ENCODE results near the gene ZNF256. TPM values are rescaled to one million over a fixed set of nuclear protein-coding genes. Genes with fewer than 3 reads are reported as not detected.

The ZNF256 gene
- total RNA-seq (5.1 and 6.3 TPM in 2 replicates), polyA plus RNA-seq (3.0 and 3.7 TPM in 2 replicates), polyA minus RNA-seq (ENCODE audit: low replicate concordance) (0.44 and 3.9 TPM in 2 replicates)
- polyA plus RNA-seq (2012) = 2.1 and 2.3 TPM in 2 replicates

- no peaks in the 10 kb centered on the region for H3K36me3 ChIP-seq (ENCODE audit: control insufficient read depth, insufficient read depth, low read length)
- H3K79me2 ChIP-seq (ENCODE audit: control insufficient read depth, insufficient read depth, low read length) = peaks cover 23% of the 10 kb centered on the region
- no peaks in the 10 kb centered on the region for H3K9me3 ChIP-seq (ENCODE audit: control insufficient read depth, insufficient read depth, low read depth, low read length)
- peak; percentile 96 for DNase-seq (ENCODE audit: low read depth in 2 of 2)
- peak within 1 kb of the TSS; percentile 84 for H3K27ac ChIP-seq (ENCODE audit: insufficient read depth, low read length)
- peak within 1 kb of the TSS; percentile 93 for H3K4me2 ChIP-seq (ENCODE audit: extremely low read depth, insufficient read depth, low read length)
- H3K4me1 ChIP-seq (ENCODE audit: control insufficient read depth, extremely low read depth, insufficient read depth, low read length) = no peaks in the 10 kb centered on the region
- peak within 1 kb of the TSS; percentile 94 for H2AFZ ChIP-seq (ENCODE audit: low read length)
- peak within 1 kb of the TSS; percentile 88 to 90 (median 88) for H3K4me3 ChIP-seq (replicated peaks in 1 of 4; ENCODE audit: control extremely low read depth in 1 of 4, insufficient read depth in 1 of 4, low read depth in 3 of 4, low read length in 4 of 4)
- no peaks in the 10 kb centered on the region for H3K27me3 ChIP-seq (ENCODE audit: control insufficient read depth, insufficient read depth, low read length)
- no peaks in the 10 kb centered on the region for H4K20me1 ChIP-seq (ENCODE audit: control insufficient read depth, extremely low read depth, insufficient read depth, low read length)
- TF ChIP-seq CTCF (conservative IDR thresholded peaks at IDR 0.05 in 1 of 2, IDR thresholded peaks at IDR 0.05 in 1 of 2; ENCODE audit: low read depth in 1 of 2, low read length in 2 of 2) (peak; percentile 40 to 59), EZH2 (IDR thresholded peaks at IDR 0.05; ENCODE audit: low read length, missing control alignments) (no peak)
- peak within 1 kb of the TSS; percentile 86 for H3K9ac ChIP-seq (ENCODE audit: insufficient read depth, low read length)
These were observed at the start of gene ZNF256 for GRCh38 chr19:57947419-57948134. Gene ZNF256, minus strand, starts transcription at chr19:57947706. Its CDS starts 232 bp downstream, at chr19:57947474.

- DNase-seq (ENCODE audit: low read depth in 2 of 2) = no peak
- H3K4me1 ChIP-seq (ENCODE audit: control insufficient read depth, extremely low read depth, insufficient read depth, low read length) = no peaks in the 10 kb centered on the region
- TF ChIP-seq CTCF (conservative IDR thresholded peaks at IDR 0.05 in 1 of 2, IDR thresholded peaks at IDR 0.05 in 1 of 2; ENCODE audit: low read depth in 1 of 2, low read length in 2 of 2) = no peak
- TF ChIP-seq EZH2 (IDR thresholded peaks at IDR 0.05; ENCODE audit: low read length, missing control alignments) = no peak
- H3K36me3 ChIP-seq (ENCODE audit: control insufficient read depth, insufficient read depth, low read length) = peaks cover 8% of the 10 kb centered on the region
- H3K4me2 ChIP-seq (ENCODE audit: extremely low read depth, insufficient read depth, low read length) = no peak overlapping the region
- H2AFZ ChIP-seq (ENCODE audit: low read length) = no peak overlapping the region
- H3K79me2 ChIP-seq (ENCODE audit: control insufficient read depth, insufficient read depth, low read length) = no peaks in the 10 kb centered on the region
- no peaks in the 10 kb centered on the region for H4K20me1 ChIP-seq (ENCODE audit: control insufficient read depth, extremely low read depth, insufficient read depth, low read length)
- H3K27ac ChIP-seq (ENCODE audit: insufficient read depth, low read length) = no peak overlapping the region
- H3K4me3 ChIP-seq (replicated peaks in 1 of 4; ENCODE audit: control extremely low read depth in 1 of 4, insufficient read depth in 1 of 4, low read depth in 3 of 4, low read length in 4 of 4) = no peak overlapping the region
- peaks cover 3% of the 10 kb centered on the region for H3K9me3 ChIP-seq (ENCODE audit: control insufficient read depth, insufficient read depth, low read depth, low read length)
- no peak overlapping the region for H3K9ac ChIP-seq (ENCODE audit: insufficient read depth, low read length)
- H3K27me3 ChIP-seq (ENCODE audit: control insufficient read depth, insufficient read depth, low read length) = no peaks in the 10 kb centered on the region
These were observed 45.3 kb upstream of the ZNF256 start for GRCh38 chr19:57992841-57993240.

- H3K4me1 ChIP-seq (ENCODE audit: control insufficient read depth, extremely low read depth, insufficient read depth, low read length) = no peaks in the 10 kb centered on the region
- peak; percentile 12 to 19 for DNase-seq (ENCODE audit: low read depth in 2 of 2)
- no peak for TF ChIP-seq EZH2 (IDR thresholded peaks at IDR 0.05; ENCODE audit: low read length, missing control alignments)
- no peak for TF ChIP-seq CTCF (conservative IDR thresholded peaks at IDR 0.05 in 1 of 2, IDR thresholded peaks at IDR 0.05 in 1 of 2; ENCODE audit: low read depth in 1 of 2, low read length in 2 of 2)
- no peak overlapping the region for H3K27ac ChIP-seq (ENCODE audit: insufficient read depth, low read length)
- no peaks in the 10 kb centered on the region for H3K79me2 ChIP-seq (ENCODE audit: control insufficient read depth, insufficient read depth, low read length)
- H3K4me2 ChIP-seq (ENCODE audit: extremely low read depth, insufficient read depth, low read length) = no peak overlapping the region
- H3K36me3 ChIP-seq (ENCODE audit: control insufficient read depth, insufficient read depth, low read length) = peaks cover 2% of the 10 kb centered on the region
- H3K9ac ChIP-seq (ENCODE audit: insufficient read depth, low read length) = no peak overlapping the region
- no peaks in the 10 kb centered on the region for H4K20me1 ChIP-seq (ENCODE audit: control insufficient read depth, extremely low read depth, insufficient read depth, low read length)
- peaks cover 4% of the 10 kb centered on the region for H3K9me3 ChIP-seq (ENCODE audit: control insufficient read depth, insufficient read depth, low read depth, low read length)
- H3K27me3 ChIP-seq (ENCODE audit: control insufficient read depth, insufficient read depth, low read length) = no peaks in the 10 kb centered on the region
- H3K4me3 ChIP-seq (replicated peaks in 1 of 4; ENCODE audit: control extremely low read depth in 1 of 4, insufficient read depth in 1 of 4, low read depth in 3 of 4, low read length in 4 of 4) = no peak overlapping the region
- no peak overlapping the region for H2AFZ ChIP-seq (ENCODE audit: low read length)
These were observed 31.2 kb upstream of the ZNF256 start for GRCh38 chr19:57978586-57979289.
